SU-DHL-6 (cell line): Measurements from ENCODE around the gene CHRD.

ENCODE experiments used
- H2AFZ ChIP-seq: fragments of 200-600 bp; sonication (generic); 2 replicates; pipeline ENCODE4 v1.6.1; 2014; ENCODE audit warnings: low read depth, mild to moderate bottlenecking, moderate library complexity, mixed read lengths, antibody characterized with exemption, low read length; ENCODE audit not compliant: severe bottlenecking
- H3F3A ChIP-seq: fragments of 200-600 bp; shearing (Covaris generic); 2 replicates; pipeline ENCODE4 v1.6.0; 2016; ENCODE audit warnings: antibody characterized with exemption, mild to moderate bottlenecking; ENCODE audit not compliant: insufficient read depth
- H3K27ac ChIP-seq: fragments of 200-600 bp; sonication (generic); 2 replicates; pipeline ENCODE4 v1.5.1; 2016; ENCODE audit warnings: low read depth, mild to moderate bottlenecking, low read length, moderate library complexity, mixed read lengths
- H3K27me3 ChIP-seq: fragments of 200-600 bp; sonication (generic), shearing (Covaris generic); 2 replicates; pipeline ENCODE4 v1.6.0; 2014; ENCODE audit warnings: mild to moderate bottlenecking, low read length
- H3K36me3 ChIP-seq: fragments of 200-600 bp; sonication (generic); 2 replicates; pipeline ENCODE4 v1.6.1; 2014; ENCODE audit warnings: mild to moderate bottlenecking, low read length, mixed read lengths
- H3K4me2 ChIP-seq: fragments of 300-600, 200-600 bp; shearing (Covaris generic), sonication (generic); 2 replicates; pipeline ENCODE4 v1.6.0; 2014; ENCODE audit warnings: low read length, low read depth, mild to moderate bottlenecking; ENCODE audit not compliant: poor library complexity, severe bottlenecking
- H3K4me3 ChIP-seq: fragments of 200-600 bp; sonication (generic); 2 replicates; pipeline ENCODE4 v1.5.1; 2014; ENCODE audit warnings: antibody characterized with exemption, low read length, mild to moderate bottlenecking, mixed read lengths; ENCODE audit not compliant: insufficient read depth, poor library complexity, severe bottlenecking
- H3K79me2 ChIP-seq: fragments of 200-600 bp; sonication (generic); 2 replicates; pipeline ENCODE4 v1.6.1; 2014; ENCODE audit warnings: mild to moderate bottlenecking, low read length, moderate library complexity; ENCODE audit not compliant: insufficient read depth
- H3K9ac ChIP-seq: fragments of 200-600 bp; sonication (generic); 2 replicates; pipeline ENCODE4 v1.7.0; 2014; ENCODE audit warnings: mild to moderate bottlenecking, low read length
- H3K9me2 ChIP-seq: fragments of 200-600 bp; sonication (generic); replicated peaks from 2 replicates; pipeline ENCODE4 v1.6.1; 2014; ENCODE audit warnings: low read length; ENCODE audit not compliant: insufficient read depth
- H3K9me3 ChIP-seq: fragments of 200-600 bp; sonication (generic); 2 replicates; pipeline ENCODE4 v1.6.1; 2014; ENCODE audit warnings: low read length, mixed read lengths; ENCODE audit not compliant: insufficient read depth
- H4K20me1 ChIP-seq: fragments of 200-600 bp; sonication (generic); 2 replicates; pipeline ENCODE4 v1.6.1; 2014; ENCODE audit warnings: low read depth, mild to moderate bottlenecking, antibody characterized with exemption, low read length, moderate library complexity, mixed read lengths
- EZH2phosphoT487 ChIP-seq: fragments of 200-600 bp; sonication (generic), shearing (Covaris generic); conservative IDR thresholded peaks from 2 replicates; pipeline ENCODE4 v1.6.1; 2018; ENCODE audit warnings: mild to moderate bottlenecking, antibody characterized with exemption, low read length, moderate library complexity, mixed read lengths
- TF ChIP-seq, protein P1 (sequence below): fragments of 200-600 bp; sonication (generic); IDR thresholded peaks from one replicate; pipeline ENCODE4 v1.5.1; 2017; ENCODE audit warnings: antibody characterized with exemption, mild to moderate bottlenecking, low read length, moderate library complexity; ENCODE audit not compliant: insufficient read depth, poor library complexity, severe bottlenecking

Gene CHRD

DNA sequence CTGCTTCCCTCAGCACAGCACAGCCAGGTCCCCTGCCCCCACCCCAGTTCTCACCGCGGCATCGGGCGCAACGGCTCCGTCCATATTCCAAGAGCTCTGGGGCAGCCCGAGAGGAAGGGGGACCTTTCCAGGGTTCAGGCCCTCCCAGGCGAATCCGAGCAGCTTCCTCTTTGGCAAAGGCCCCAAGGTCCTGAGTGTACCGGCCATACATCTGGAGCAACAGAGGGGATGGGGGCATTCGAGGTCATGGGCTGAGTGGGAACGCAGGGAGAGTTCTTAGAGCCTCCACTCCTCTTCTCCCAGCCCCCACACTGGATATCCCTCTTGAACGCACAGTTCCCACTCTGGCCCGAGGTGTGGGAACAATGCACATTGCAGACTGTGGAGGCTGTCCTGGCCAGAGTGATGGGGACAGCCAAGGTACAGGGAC is 20.9 kb upstream of the CHRD start:
- Histone ChIP-seq H3F3A (no peaks in the 10 kb centered on the region), H3K9me2 (no peaks in the 10 kb centered on the region), H4K20me1 (no peaks in the 10 kb centered on the region), H3K4me2 (no peak overlapping the region), H3K9ac (no peak overlapping the region), H3K9me3 (no peaks in the 10 kb centered on the region), H3K79me2 (peaks cover 6% of the 10 kb centered on the region), H3K27ac (no peak overlapping the region), H3K27me3 (no peaks in the 10 kb centered on the region), H3K36me3 (no peaks in the 10 kb centered on the region), H3K4me3 (no peak overlapping the region), H2AFZ (no peak overlapping the region)
- no peak for TF ChIP-seq EZH2phosphoT487

DNA sequence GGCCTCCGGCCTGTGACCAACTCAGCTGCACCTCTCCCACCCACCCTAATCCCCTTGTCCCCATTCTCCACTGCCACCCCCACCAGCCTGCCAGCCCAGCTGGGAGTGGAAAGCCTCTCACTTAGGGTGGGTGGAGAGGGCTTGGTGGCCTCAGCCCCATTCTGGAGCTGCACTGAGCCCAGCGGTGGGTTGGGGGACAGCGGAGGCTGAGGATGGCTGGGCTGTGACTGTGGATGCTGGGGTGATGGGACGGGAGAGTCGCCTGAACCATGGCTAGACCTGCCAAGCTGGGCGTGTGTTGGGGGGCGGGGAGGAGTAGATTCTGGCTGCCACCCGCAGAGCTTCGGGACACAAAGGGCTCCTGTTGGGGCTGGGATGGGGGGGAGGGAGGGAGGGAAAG is 20.2 kb upstream of the CHRD start:
- H4K20me1 ChIP-seq, result no peaks in the 10 kb centered on the region; the same call in 1 of the 2 replicates
- H3K4me3 ChIP-seq, result no peak overlapping the region
- H3K9ac ChIP-seq, result no peak overlapping the region
- no peak for TF ChIP-seq EZH2phosphoT487
- TF ChIP-seq, protein P1, sequence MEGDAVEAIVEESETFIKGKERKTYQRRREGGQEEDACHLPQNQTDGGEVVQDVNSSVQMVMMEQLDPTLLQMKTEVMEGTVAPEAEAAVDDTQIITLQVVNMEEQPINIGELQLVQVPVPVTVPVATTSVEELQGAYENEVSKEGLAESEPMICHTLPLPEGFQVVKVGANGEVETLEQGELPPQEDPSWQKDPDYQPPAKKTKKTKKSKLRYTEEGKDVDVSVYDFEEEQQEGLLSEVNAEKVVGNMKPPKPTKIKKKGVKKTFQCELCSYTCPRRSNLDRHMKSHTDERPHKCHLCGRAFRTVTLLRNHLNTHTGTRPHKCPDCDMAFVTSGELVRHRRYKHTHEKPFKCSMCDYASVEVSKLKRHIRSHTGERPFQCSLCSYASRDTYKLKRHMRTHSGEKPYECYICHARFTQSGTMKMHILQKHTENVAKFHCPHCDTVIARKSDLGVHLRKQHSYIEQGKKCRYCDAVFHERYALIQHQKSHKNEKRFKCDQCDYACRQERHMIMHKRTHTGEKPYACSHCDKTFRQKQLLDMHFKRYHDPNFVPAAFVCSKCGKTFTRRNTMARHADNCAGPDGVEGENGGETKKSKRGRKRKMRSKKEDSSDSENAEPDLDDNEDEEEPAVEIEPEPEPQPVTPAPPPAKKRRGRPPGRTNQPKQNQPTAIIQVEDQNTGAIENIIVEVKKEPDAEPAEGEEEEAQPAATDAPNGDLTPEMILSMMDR, result no peak
- H3K9me2 ChIP-seq, result no peaks in the 10 kb centered on the region
- no peaks in the 10 kb centered on the region for H3K9me3 ChIP-seq
- H3K36me3 ChIP-seq, result no peaks in the 10 kb centered on the region
- no peak overlapping the region for H3K27ac ChIP-seq
- H3F3A ChIP-seq, result no peaks in the 10 kb centered on the region
- H3K79me2 ChIP-seq, result peaks cover 13% of the 10 kb centered on the region
- no peak overlapping the region for H2AFZ ChIP-seq
- H3K27me3 ChIP-seq, result no peaks in the 10 kb centered on the region
- no peak overlapping the region for H3K4me2 ChIP-seq

DNA sequence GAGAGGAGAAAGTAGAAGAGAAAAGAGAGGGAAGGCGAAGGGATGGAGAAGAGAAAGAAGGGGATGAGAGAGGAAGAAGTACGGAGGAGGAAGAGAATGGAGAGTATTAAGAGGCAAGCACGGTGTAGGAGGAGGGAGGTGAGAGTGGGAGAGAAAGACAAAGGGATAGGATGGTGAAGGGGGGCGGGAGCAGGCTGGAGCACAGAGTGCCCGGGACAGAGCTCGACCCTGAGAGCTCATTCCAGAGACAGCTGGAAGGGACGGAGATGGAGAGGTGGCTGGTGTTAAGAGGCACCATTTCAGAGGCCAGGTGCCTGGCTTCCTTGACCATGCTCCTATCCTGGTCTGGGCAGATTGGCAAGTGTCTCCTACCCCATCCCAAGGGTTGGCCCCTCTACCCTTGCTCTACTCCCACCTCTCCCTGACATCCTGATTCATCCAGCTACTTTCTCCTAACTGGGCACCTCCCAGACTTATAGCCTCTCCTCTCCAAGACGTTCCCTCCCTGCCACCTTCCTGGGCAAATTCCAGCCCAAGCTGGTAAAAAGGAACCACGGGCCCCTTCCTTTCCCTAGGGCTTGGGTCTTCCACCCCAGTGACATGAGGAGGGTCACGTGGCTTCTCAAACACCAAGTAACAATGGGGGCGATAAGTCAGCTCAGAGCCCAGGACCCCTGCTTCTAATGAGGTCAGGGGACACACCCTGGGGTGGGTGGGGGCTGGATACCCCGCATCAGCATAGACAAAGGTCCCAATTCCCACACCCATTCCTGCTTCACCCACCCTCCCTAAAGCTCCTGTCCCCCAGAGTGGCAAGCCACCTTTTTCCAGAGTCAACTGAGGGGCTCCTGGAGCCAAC is 19.6 kb upstream of the CHRD start:
- TF ChIP-seq, protein P1, result no peak
- TF ChIP-seq EZH2phosphoT487, result no peak
- no peak overlapping the region for H3K4me3 ChIP-seq
- H3K9me2 ChIP-seq, result no peaks in the 10 kb centered on the region
- H3K4me2 ChIP-seq, result no peak overlapping the region
- no peak overlapping the region for H2AFZ ChIP-seq
- H3K27ac ChIP-seq, result no peak overlapping the region
- no peak overlapping the region for H3K9ac ChIP-seq
- H3K27me3 ChIP-seq, result no peaks in the 10 kb centered on the region
- H3K79me2 ChIP-seq, result peaks cover 20% of the 10 kb centered on the region
- H3F3A ChIP-seq, result no peaks in the 10 kb centered on the region
- H3K9me3 ChIP-seq, result no peaks in the 10 kb centered on the region
- peaks cover 5% of the 10 kb centered on the region; the same call in 1 of the 2 replicates for H3K36me3 ChIP-seq
- no peaks in the 10 kb centered on the region; the same call in 1 of the 2 replicates for H4K20me1 ChIP-seq
